Activated CD4-positive, alpha-beta memory T cell treated with anti-CD3 and anti-CD28 coated beads, Interleukin-2, amount 10 ng/mL, durations not matched to agents 7 days and 5 days (primary cell): ENCODE results near the gene ENO3. TPM values are rescaled to one million over a fixed set of nuclear protein-coding genes. Genes with fewer than 3 reads are reported as not detected.

ENCODE experiments used
- CTCF ChIA-PET: fragments of 350-600 bp; sonication (Branson Sonifier 250); formaldehyde crosslinking; loops from one replicate; lab custom pipeline; 2021; ENCODE audit warnings: antibody characterized with exemption, inconsistent platforms; lab: Charles Lee
- POLR2A ChIA-PET: fragments of 350-600 bp; sonication (Branson Sonifier 250); formaldehyde crosslinking; loops from one replicate; lab custom pipeline; 2021; ENCODE audit warnings: antibody characterized with exemption; lab: Charles Lee
- DNase-seq: peaks from one replicate; pipeline ENCODE4 v3.0.0-alpha.2; 2020
- H3K27ac Mint-ChIP-seq: one replicate; pipeline ENCODE4 v1.8.0; 2021; ENCODE audit warnings: mild to moderate bottlenecking, mixed read lengths
- H3K27me3 Mint-ChIP-seq: one replicate; pipeline ENCODE4 v1.8.0; 2021; ENCODE audit warnings: mixed read lengths
- H3K36me3 Mint-ChIP-seq: one replicate; pipeline ENCODE4 v1.8.0; 2021; ENCODE audit warnings: low read depth, mixed read lengths
- H3K4me1 Mint-ChIP-seq: one replicate; pipeline ENCODE4 v1.8.0; 2021; ENCODE audit warnings: mixed read lengths
- H3K4me3 Mint-ChIP-seq: one replicate; pipeline ENCODE4 v1.8.0; 2021; ENCODE audit warnings: mild to moderate bottlenecking, mixed read lengths
- H3K9me3 Mint-ChIP-seq: one replicate; pipeline ENCODE4 v1.8.0; 2021; ENCODE audit warnings: mixed read lengths
- total RNA-seq, 2 experiments: library from RNA; stranded (reverse); gene quantifications; one replicate each; pipeline ENCODE4 v1.2.3, GENCODE V29; 2021

The ENO3 gene
- total RNA-seq, 2 experiments from 2014 or later = 26.8 to 33.0 TPM

DNA sequence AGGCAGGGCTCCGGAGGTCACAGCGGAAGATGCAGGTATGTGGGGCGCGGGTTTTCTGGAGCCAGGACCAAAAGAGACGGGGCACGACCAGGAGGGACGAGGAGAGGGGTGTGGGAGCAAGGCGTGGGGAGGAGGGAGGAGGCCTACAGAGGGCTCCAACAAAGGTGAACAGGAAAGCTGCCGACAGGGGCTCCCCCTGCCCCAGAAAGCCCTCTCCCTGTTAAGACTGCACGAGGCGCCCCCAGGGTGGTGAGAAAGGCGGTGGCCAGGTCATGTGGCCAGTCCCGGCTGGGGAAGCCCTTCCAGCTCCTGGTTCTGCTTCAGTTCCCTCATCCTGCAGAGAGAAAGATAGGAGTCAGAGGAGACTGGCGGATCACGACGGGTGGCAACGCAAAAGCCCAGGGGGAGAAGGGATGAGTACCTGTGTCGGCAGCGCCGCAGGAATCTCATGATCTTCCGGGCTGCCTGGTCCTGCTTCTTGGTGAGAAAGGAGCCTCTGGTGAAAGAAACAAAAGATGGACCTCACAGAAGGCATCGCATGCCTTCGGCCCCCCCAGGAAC is 17.6 kb downstream of the ENO3 start:
- POLR2A ChIA-PET = interaction anchor here (1.1 to 15.5 kb wide), 9 partner anchors 12 to 825 kb away, joined by 3 to 711 read pairs (median 8); partner anchors contain the start of genes CAMTA2, ENO3, INCA1 and KIF1C

DNA sequence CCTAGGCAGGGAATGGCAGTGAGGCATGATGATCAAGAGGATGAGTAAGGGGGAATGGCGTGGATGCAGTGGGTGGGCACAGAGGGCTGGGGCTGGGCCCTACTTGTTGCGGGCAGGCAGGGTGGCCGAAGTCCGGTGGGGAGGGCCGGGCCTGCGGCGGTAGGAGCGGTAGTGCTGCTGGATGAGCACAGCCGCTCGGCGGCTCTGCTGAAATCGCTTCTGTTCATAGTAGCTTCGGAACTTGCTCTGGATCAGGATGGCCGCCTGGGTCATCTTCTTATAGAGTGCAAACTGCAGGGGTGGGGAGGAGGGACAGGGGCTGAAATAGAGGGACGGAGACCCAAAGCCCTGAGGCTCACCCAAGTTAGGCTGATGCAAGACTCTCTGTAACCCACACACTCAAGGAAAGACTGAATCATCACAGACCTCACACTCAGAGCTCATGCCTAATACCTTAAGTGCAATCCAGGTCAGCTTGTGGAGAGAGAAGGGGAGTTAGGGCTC is 18.2 kb downstream of the ENO3 start:
- Mint-ChIP-seq H3K27ac (no peak overlapping the region), H3K27me3 (no peaks in the 10 kb centered on the region), H3K9me3 (no peaks in the 10 kb centered on the region), H3K4me3 (no peak overlapping the region), H3K36me3 (peaks cover 38% of the 10 kb centered on the region), H3K4me1 (peaks cover 25% of the 10 kb centered on the region)
- DNase-seq = peak; percentile 57
- CTCF ChIA-PET = interaction anchor here (0.9 to 1.8 kb wide), 4 partner anchors 10 to 93 kb away, joined by 4 to 6 read pairs (median 4); partner anchors contain the start of genes PFN1, RNF167 and SLC25A11
- POLR2A ChIA-PET = interaction anchor here (1.1 to 15.5 kb wide), 9 partner anchors 11 to 66 kb away, joined by 3 to 711 read pairs (median 8); partner anchors contain the start of genes CAMTA2, ENO3, INCA1 and KIF1C

More for the DNA sequence above, 17.6 kb downstream of the ENO3 start:
- peaks cover 34% of the 10 kb centered on the region for H3K36me3 Mint-ChIP-seq
- H3K9me3 Mint-ChIP-seq = no peaks in the 10 kb centered on the region
- CTCF ChIA-PET = interaction anchor here (1.0 to 2.4 kb wide), 7 partner anchors 9 to 94 kb away, joined by 4 to 22 read pairs (median 6); partner anchors contain the start of genes CAMTA2, INCA1, KIF1C and PFN1
- no peak overlapping the region for H3K27ac Mint-ChIP-seq
- no peaks in the 10 kb centered on the region for H3K27me3 Mint-ChIP-seq
- H3K4me1 Mint-ChIP-seq = peaks cover 23% of the 10 kb centered on the region
- no peak overlapping the region for H3K4me3 Mint-ChIP-seq
- DNase-seq = no peak

DNA sequence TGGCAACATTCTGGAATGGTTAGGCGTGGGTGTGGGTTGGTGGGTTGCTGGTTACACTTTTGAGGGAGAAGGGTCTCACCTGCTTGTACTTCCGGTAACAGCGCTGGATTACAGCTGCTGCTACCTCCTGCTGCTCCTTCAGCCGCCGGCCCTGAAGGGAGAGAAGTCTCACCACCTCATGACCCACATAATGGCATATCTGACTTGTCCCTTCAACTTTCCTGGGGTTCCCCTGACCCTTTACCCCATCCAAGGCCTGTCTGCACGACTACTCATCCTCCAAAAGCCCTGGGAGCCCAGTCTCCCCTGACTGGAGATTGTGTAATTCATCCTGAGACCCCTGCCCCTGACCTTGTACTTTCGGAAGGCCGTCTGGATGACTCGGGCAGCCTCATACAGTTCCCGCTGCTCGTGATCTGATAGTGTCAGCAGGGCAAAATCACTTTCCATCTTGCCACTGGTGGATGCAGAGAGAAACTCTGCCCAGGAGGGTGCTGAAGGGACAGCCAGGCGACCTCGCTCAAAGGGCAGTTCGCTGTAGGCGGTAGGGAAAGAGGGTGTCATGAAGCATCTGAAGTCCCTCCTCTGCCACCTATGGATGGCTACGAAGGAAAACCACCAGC is 18.7 kb downstream of the ENO3 start:
- H3K4me1 Mint-ChIP-seq = peaks cover 27% of the 10 kb centered on the region
- no peak for DNase-seq
- H3K36me3 Mint-ChIP-seq = peaks cover 42% of the 10 kb centered on the region
- no peak overlapping the region for H3K4me3 Mint-ChIP-seq
- H3K9me3 Mint-ChIP-seq = no peaks in the 10 kb centered on the region
- CTCF ChIA-PET = interaction anchor here (0.9 to 1.8 kb wide), 5 partner anchors 10 to 92 kb away, joined by 3 to 6 read pairs (median 4); partner anchors contain the start of genes PFN1, RNF167 and SLC25A11
- no peak overlapping the region for H3K27ac Mint-ChIP-seq
- no peaks in the 10 kb centered on the region for H3K27me3 Mint-ChIP-seq
- POLR2A ChIA-PET = interaction anchor here (0.8 to 15.5 kb wide), 9 partner anchors 11 to 65 kb away, joined by 3 to 711 read pairs (median 8); partner anchors contain the start of genes CAMTA2, ENO3, INCA1 and KIF1C

DNA sequence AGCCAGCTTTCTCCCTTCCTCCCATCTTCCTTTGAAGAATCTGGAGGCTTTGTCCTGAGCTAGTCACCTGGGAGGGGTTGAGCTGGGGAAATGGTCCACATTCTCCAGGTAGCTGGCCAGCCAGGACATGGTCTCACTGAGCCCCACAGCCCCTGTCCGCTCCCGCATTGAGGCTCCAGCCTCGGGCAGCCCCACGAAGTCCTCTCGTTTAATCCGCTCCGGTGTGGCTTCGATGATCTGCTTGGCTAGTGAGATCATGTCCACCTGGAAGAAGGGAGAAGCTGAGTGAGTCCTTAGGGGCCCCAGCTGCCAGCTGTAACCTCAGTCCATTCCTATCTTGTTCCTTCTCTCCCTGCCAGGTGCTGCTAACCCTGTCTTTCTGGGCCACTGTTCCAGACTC is 19.4 kb downstream of the ENO3 start:
- no peak for DNase-seq
- H3K4me1 Mint-ChIP-seq = peaks cover 25% of the 10 kb centered on the region
- no peaks in the 10 kb centered on the region for H3K27me3 Mint-ChIP-seq
- H3K9me3 Mint-ChIP-seq = no peaks in the 10 kb centered on the region
- CTCF ChIA-PET = interaction anchor here (1.0 to 1.7 kb wide), 5 partner anchors 11 to 92 kb away, joined by 3 to 9 read pairs (median 4); partner anchors contain the start of genes CAMTA2 and CHRNE
- POLR2A ChIA-PET = interaction anchor here (0.8 to 15.5 kb wide), 6 partner anchors 10 to 53 kb away, joined by 4 to 711 read pairs (median 24); partner anchors contain the start of genes CAMTA2, ENO3, INCA1 and KIF1C
- H3K27ac Mint-ChIP-seq = peak overlapping the region; percentile 62
- peaks cover 44% of the 10 kb centered on the region for H3K36me3 Mint-ChIP-seq
- no peak overlapping the region for H3K4me3 Mint-ChIP-seq

DNA sequence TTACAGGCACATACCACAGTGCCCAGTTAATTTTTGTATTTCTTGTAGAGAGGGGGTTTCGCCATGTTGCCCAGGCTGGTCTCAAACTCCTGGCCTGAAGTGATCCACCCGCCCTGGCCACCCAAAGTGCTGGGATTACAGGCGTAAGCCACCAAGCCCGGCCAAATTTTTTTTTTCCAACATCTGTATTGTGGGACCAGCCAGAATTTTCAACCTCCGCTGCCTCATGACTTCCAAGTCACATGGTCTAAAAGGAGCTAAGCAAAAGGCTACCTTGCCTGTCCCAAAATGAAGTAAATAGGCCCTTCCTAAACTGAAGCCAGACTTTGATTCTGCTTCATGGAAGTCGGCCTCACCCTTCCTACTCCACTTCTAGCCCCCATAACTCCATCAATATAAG is 20.9 kb downstream of the ENO3 start:
- Mint-ChIP-seq H3K36me3 (peaks cover 41% of the 10 kb centered on the region), H3K9me3 (no peaks in the 10 kb centered on the region), H3K27ac (no peak overlapping the region), H3K4me1 (peaks cover 14% of the 10 kb centered on the region), H3K4me3 (no peak overlapping the region), H3K27me3 (no peaks in the 10 kb centered on the region)
- CTCF ChIA-PET = interaction anchor here (1.2 to 1.7 kb wide), 3 partner anchors 8 to 90 kb away, joined by 4 to 9 read pairs (median 5); partner anchors contain the start of gene CAMTA2
- POLR2A ChIA-PET = interaction anchor here (1.5 to 15.5 kb wide), 3 partner anchors 8 to 24 kb away, joined by 8 to 711 read pairs (median 78); partner anchors contain the start of genes CAMTA2, ENO3, PFN1 and RNF167
- DNase-seq = no peak

DNA sequence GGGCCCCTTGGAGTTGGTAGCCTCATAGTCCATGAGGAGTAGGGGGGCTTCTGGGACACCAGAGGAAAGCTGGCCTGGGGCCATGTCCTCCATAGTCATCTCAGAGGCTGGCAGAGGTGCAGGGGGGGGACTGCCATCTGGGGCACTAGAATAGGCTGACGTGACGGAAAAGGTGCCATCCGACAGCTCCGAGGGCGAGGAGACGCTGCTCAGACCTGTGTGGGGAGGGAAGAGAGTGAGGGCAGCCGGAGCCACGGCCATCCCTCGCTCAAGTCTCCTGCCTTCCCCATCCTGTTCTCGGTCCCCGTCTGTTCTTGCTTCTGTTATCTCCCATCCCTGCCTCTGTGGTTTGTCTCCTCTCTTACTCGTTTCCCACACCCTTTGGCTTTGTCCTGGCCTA is 21.4 kb downstream of the ENO3 start:
- Mint-ChIP-seq H3K9me3 (no peaks in the 10 kb centered on the region), H3K4me3 (no peak overlapping the region)

DNA sequence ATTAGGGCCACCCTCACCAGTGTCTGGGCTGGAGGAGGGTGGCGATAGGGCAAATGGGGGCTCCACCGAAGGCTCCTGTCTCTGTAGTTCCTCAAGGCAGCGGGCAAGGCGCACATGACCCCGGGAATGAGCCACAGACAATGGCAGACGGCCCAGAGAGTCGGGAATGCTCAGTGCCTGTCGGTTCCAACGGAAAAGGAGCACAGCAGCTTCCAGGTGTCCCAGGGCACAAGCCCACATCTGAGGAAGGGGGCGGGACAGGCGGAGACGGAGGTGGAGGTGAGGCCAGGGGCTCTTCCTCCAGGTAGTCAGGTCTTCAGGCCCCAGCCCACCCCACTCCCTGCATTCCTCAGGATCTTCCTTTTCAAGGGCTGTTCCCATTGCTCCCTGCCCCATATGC is 21.8 kb downstream of the ENO3 start:
- H3K9me3 Mint-ChIP-seq = no peaks in the 10 kb centered on the region
- CTCF ChIA-PET = no interaction called here
- no peak for DNase-seq
- peaks cover 50% of the 10 kb centered on the region for H3K36me3 Mint-ChIP-seq
- H3K27ac Mint-ChIP-seq = no peak overlapping the region
- H3K4me1 Mint-ChIP-seq = peaks cover 14% of the 10 kb centered on the region
- POLR2A ChIA-PET = interaction anchor here (8.6 to 15.5 kb wide), 2 partner anchors 15 to 25 kb away, joined by 78 to 711 read pairs; partner anchors contain the start of genes CAMTA2, ENO3, PFN1 and RNF167
- no peak overlapping the region for H3K4me3 Mint-ChIP-seq
- no peaks in the 10 kb centered on the region for H3K27me3 Mint-ChIP-seq

More for the DNA sequence above, 21.4 kb downstream of the ENO3 start:
- POLR2A ChIA-PET = interaction anchor here (8.6 to 15.5 kb wide), 2 partner anchors 16 to 24 kb away, joined by 78 to 711 read pairs; partner anchors contain the start of genes CAMTA2, ENO3, PFN1 and RNF167
- H3K4me1 Mint-ChIP-seq = peaks cover 14% of the 10 kb centered on the region
- DNase-seq = no peak
- no peak overlapping the region for H3K27ac Mint-ChIP-seq
- CTCF ChIA-PET = no interaction called here
- peaks cover 46% of the 10 kb centered on the region for H3K36me3 Mint-ChIP-seq
- no peaks in the 10 kb centered on the region for H3K27me3 Mint-ChIP-seq

DNA sequence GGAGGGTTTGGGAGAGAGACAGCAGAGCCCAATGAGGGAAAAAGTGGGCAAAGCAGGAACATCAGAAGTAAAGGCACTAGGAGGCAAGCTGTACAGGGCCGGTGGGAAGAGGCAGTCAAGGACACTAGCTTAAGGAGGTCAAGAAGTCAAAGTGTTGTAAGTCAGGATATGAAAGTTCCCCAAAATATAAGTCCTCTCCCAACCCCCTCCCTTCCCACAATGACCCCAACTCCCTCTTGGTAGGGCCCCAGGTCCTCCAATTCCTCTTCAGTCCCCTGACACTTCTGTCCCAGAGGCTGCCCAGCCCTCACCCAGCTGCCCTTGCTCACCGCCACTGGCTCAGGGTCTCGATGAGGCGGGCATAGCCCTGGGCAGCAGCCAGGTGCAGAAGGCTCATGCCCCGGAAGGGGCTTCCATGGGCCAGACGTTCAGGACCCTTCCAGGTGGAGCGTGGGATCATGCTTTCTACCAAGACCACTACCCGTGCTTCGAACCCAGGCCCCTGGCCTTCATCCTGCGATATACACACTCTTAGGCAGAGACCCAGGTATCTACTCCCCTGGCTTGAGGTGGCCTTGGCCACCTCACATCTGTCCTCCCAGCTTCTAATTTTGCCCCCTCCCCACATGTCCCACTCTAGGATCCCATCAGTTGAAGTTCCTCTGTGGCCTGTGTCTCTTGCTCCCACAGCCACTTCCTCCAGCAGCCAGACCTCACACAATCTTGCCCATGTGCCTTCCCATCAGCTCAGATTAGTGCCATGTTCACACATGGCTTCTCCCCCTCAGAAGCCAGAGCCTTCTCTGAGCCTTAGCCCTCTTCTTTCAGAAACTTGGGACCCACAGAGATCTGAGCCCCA is 22.6 kb downstream of the ENO3 start:
- Mint-ChIP-seq H3K9me3 (no peaks in the 10 kb centered on the region), H3K36me3 (peaks cover 56% of the 10 kb centered on the region), H3K27ac (no peak overlapping the region), H3K27me3 (no peaks in the 10 kb centered on the region), H3K4me3 (no peak overlapping the region), H3K4me1 (peaks cover 14% of the 10 kb centered on the region)
- ChIA-PET CTCF (no interaction called here), POLR2A (interaction anchor here (0.6 to 15.5 kb wide), 3 partner anchors 14 to 37 kb away, joined by 3 to 711 read pairs (median 78); partner anchors contain the start of genes CAMTA2, ENO3, PFN1 and RNF167)
- no peak for DNase-seq

DNA sequence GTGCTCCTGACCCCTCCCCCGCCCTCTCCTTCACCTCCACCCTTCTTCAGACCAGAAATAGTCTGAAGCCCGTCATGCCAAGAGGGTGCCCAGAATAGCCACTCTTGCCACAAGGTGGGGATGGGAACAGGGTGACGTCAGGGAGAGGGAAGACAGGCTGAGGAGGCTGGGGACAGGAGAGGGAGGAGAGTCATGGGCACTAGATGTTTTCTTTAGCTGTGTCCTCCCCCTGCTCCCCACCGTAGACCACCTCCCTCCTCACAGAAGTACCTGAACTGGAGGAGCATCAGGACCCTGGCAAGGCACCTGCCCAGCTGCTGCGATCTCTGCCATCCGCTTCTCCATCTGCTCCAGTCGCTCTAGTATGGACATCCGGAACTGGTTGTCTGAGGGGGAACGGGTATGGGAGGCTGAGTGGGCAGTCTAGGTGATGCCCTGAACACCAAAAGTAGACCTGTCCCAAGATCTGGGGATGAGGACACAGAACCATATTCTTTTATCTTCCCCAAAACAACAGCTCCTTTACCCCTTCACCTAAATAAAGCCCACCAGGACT is 23.3 kb downstream of the ENO3 start:
- Mint-ChIP-seq H3K4me1 (peaks cover 14% of the 10 kb centered on the region), H3K4me3 (no peak overlapping the region), H3K9me3 (no peaks in the 10 kb centered on the region), H3K27me3 (no peaks in the 10 kb centered on the region), H3K27ac (no peak overlapping the region), H3K36me3 (peaks cover 62% of the 10 kb centered on the region)
- ChIA-PET CTCF (no interaction called here), POLR2A (interaction anchor here (0.6 to 15.5 kb wide), 3 partner anchors 14 to 38 kb away, joined by 3 to 711 read pairs (median 78); partner anchors contain the start of genes CAMTA2, ENO3, PFN1 and RNF167)
- no peak for DNase-seq

DNA sequence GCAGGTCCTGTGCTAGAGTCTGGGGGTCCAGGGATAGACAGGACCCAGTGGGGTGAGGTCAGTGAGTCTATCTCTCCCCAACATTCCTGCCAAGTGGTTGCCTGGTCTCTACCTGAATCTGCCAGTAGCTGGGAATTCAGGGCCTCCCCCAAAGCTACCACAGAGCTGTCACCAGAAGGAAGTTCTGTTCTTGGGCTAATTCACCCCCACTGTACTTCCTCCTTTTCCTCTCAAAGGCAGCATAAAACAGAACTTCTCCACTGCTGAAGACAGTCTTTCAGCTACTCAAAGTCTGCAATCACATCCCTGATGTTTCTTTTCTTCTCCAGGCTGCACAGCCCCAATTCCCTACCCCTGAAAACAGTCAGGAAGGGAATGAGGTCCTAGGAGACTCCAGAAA is 27.8 kb downstream of the ENO3 start:
- peaks cover 70% of the 10 kb centered on the region for H3K36me3 Mint-ChIP-seq
- POLR2A ChIA-PET = interaction anchor here (1.2 to 3.4 kb wide), 4 partner anchors 10 to 54 kb away, joined by 4 to 24 read pairs (median 6); partner anchors contain the start of genes PFN1 and SPAG7

DNA sequence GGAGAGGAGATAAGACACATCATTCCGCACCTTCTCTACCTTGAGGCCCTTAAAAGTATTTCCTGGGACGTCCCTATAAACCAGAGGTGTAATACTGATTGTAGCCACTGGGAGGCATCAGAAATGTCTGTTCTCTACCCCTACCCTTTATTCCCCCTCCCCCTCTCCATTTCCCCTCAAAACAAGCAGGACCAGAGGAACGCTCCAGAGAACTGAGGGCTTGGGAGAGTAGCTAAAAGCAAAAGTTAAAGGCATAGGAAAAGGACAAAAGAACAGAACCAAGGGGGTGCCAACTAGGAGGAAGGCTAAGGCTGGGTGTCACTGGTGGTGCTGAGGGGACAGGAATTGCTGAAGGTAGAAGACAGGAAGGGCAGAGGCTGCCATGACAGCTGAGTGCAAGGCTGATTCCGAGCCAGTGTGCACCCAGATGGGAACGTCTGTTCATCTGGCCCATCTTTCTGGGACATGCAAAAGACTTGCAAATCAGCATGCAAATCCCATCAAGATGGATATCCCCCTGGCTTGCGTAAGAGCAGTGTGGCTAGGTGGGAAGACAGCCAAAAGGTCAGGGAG is 29.8 kb downstream of the ENO3 start:
- Mint-ChIP-seq H3K36me3 (peaks cover 61% of the 10 kb centered on the region), H3K27me3 (no peaks in the 10 kb centered on the region), H3K4me3 (no peak overlapping the region), H3K9me3 (no peaks in the 10 kb centered on the region), H3K27ac (peak overlapping the region; percentile 60), H3K4me1 (peaks cover 23% of the 10 kb centered on the region)
- ChIA-PET CTCF (interaction anchor here (0.5 to 2.4 kb wide), 13 partner anchors 10 to 84 kb away, joined by 3 to 8 read pairs (median 4); partner anchors contain the start of genes RNF167, SLC25A11 and SPAG7), POLR2A (interaction anchor here (0.6 to 3.4 kb wide), 7 partner anchors 9 to 62 kb away, joined by 3 to 24 read pairs (median 3); partner anchors contain the start of genes PFN1 and SPAG7)
- peak; percentile 45 for DNase-seq

More for the DNA sequence above, 27.8 kb downstream of the ENO3 start:
- CTCF ChIA-PET = interaction anchor here (0.8 to 1.3 kb wide), 2 partner anchors 69 to 83 kb away, joined by 3 read pairs; no protein-coding TSS in a partner anchor
- no peak for DNase-seq
- Mint-ChIP-seq H3K4me3 (no peak overlapping the region), H3K27me3 (no peaks in the 10 kb centered on the region), H3K27ac (no peak overlapping the region), H3K9me3 (no peaks in the 10 kb centered on the region), H3K4me1 (peaks cover 19% of the 10 kb centered on the region)
